HUES64 (cell line): Measurements from ENCODE around the gene RNU6-1.

Experiments
- H3K27ac ChIP-seq: 2 replicates; pipeline ENCODE4 v1.7.0; 2013; ENCODE audit warnings: low read depth, low read length, inconsistent platforms
- H3K27me3 ChIP-seq: 2 replicates; pipeline ENCODE4 v1.6.1; 2013; ENCODE audit warnings: mild to moderate bottlenecking, low read length; ENCODE audit not compliant: insufficient read depth
- H3K36me3 ChIP-seq: 2 replicates; pipeline ENCODE4 v1.6.1; 2013; ENCODE audit warnings: mild to moderate bottlenecking, low read length; ENCODE audit not compliant: insufficient read depth
- H3K4me1 ChIP-seq: 2 replicates; pipeline ENCODE4 v1.6.1; 2013; ENCODE audit warnings: mild to moderate bottlenecking, low read length, moderate library complexity; ENCODE audit not compliant: insufficient read depth
- H3K4me3 ChIP-seq: 2 replicates; pipeline ENCODE4 v1.5.1; 2013; ENCODE audit warnings: mild to moderate bottlenecking, low read length, moderate library complexity
- H3K9ac ChIP-seq: 2 replicates; pipeline ENCODE4 v1.6.1; 2013; ENCODE audit warnings: mild to moderate bottlenecking, low read depth, low read length
- H3K9me3 ChIP-seq: 2 replicates; pipeline ENCODE4 v1.6.1; 2013; ENCODE audit warnings: low read depth, low read length; ENCODE audit not compliant: insufficient read depth
- WGBS: fragments of 150-250, 120-280 bp; methylation state at CpG from one replicate; pipeline ENCODE4 v1.1.7; 2013; ENCODE audit warnings: missing lambda C conversion rate; 5-methylcytosine and 5-hydroxymethylcytosine counted together

RNU6-1 gene

GRCh38 chr15:67878712-67879206, 38.9 kb upstream of the RNU6-1 start:
- H3K4me1 ChIP-seq: peaks cover 5% of the 10 kb centered on the region; the same call in 1 of the 2 replicates
- no peak overlapping the region for H3K27ac ChIP-seq
- WGBS: 98% methylated on average over 2 of the region's 2 CpGs
- H3K36me3 ChIP-seq: no peaks in the 10 kb centered on the region
- no peaks in the 10 kb centered on the region for H3K9me3 ChIP-seq
- no peak overlapping the region for H3K9ac ChIP-seq
- no peak overlapping the region for H3K4me3 ChIP-seq
- H3K27me3 ChIP-seq: no peaks in the 10 kb centered on the region

GRCh38 chr15:67873777-67874176, 33.9 kb upstream of the RNU6-1 start:
- WGBS: 96% methylated on average over 3 of the region's 3 CpGs
- Histone ChIP-seq H3K9me3 (peaks cover 23% of the 10 kb centered on the region), H3K9ac (no peak overlapping the region), H3K36me3 (no peaks in the 10 kb centered on the region), H3K4me1 (no peaks in the 10 kb centered on the region), H3K27me3 (no peaks in the 10 kb centered on the region), H3K4me3 (no peak overlapping the region), H3K27ac (no peak overlapping the region)

- no peak overlapping the region for H3K9ac ChIP-seq
- no peaks in the 10 kb centered on the region for H3K27me3 ChIP-seq
- peaks cover 5% of the 10 kb centered on the region; the same call in 1 of the 2 replicates for H3K4me1 ChIP-seq
- H3K36me3 ChIP-seq: no peaks in the 10 kb centered on the region
- no peak overlapping the region for H3K4me3 ChIP-seq
- H3K27ac ChIP-seq: no peak overlapping the region
- peaks cover 23% of the 10 kb centered on the region for H3K9me3 ChIP-seq
Observed at GRCh38 chr15:67870868-67871408, 31.1 kb upstream of the RNU6-1 start.

GRCh38 chr15:67869701-67870100, 29.9 kb upstream of the RNU6-1 start:
- WGBS: 92% methylated on average over 3 of the region's 3 CpGs
- Histone ChIP-seq H3K4me1 (peaks cover 12% of the 10 kb centered on the region; the same call in 1 of the 2 replicates), H3K9me3 (peaks cover 23% of the 10 kb centered on the region), H3K4me3 (no peak overlapping the region), H3K27me3 (no peaks in the 10 kb centered on the region), H3K9ac (no peak overlapping the region), H3K27ac (no peak overlapping the region), H3K36me3 (no peaks in the 10 kb centered on the region)

GRCh38 chr15:67865766-67866165, 25.9 kb upstream of the RNU6-1 start:
- Histone ChIP-seq H3K27me3 (peaks cover 15% of the 10 kb centered on the region), H3K4me1 (peaks cover 17% of the 10 kb centered on the region; the same call in 1 of the 2 replicates), H3K36me3 (no peaks in the 10 kb centered on the region), H3K4me3 (no peak overlapping the region), H3K27ac (no peak overlapping the region), H3K9me3 (peaks cover 14% of the 10 kb centered on the region; the same call in 1 of the 2 replicates), H3K9ac (no peak overlapping the region)
- 22% methylated on average over 4 of the region's 4 CpGs for WGBS

GRCh38 chr15:67865331-67865730, 25.5 kb upstream of the RNU6-1 start:
- Histone ChIP-seq H3K27ac (no peak overlapping the region), H3K4me1 (peaks cover 17% of the 10 kb centered on the region; the same call in 1 of the 2 replicates), H3K27me3 (peaks cover 15% of the 10 kb centered on the region), H3K36me3 (no peaks in the 10 kb centered on the region), H3K9ac (no peak overlapping the region), H3K4me3 (no peak overlapping the region), H3K9me3 (peaks cover 11% of the 10 kb centered on the region; the same call in 1 of the 2 replicates)
- no CpG with 5 or more reads among the region's 3 CpGs for WGBS

GRCh38 chr15:67863442-67863987, 23.7 kb upstream of the RNU6-1 start:
- peak overlapping the region; percentile 75 for H3K9ac ChIP-seq
- peak overlapping the region; percentile 58 for H3K4me3 ChIP-seq
- no peak overlapping the region for H3K27ac ChIP-seq
- peaks cover 15% of the 10 kb centered on the region for H3K27me3 ChIP-seq
- H3K4me1 ChIP-seq: peaks cover 17% of the 10 kb centered on the region; the same call in 1 of the 2 replicates
- H3K36me3 ChIP-seq: no peaks in the 10 kb centered on the region
- 3% methylated on average over 41 of the region's 41 CpGs for WGBS
- H3K9me3 ChIP-seq: no peaks in the 10 kb centered on the region

GRCh38 chr15:67862750-67863441, 23.1 kb upstream of the RNU6-1 start:
- Histone ChIP-seq H3K27me3 (peaks cover 15% of the 10 kb centered on the region), H3K4me3 (peak overlapping the region; percentile 58; the same call in 1 of the 2 replicates), H3K9ac (no peak overlapping the region), H3K9me3 (no peaks in the 10 kb centered on the region), H3K36me3 (no peaks in the 10 kb centered on the region), H3K4me1 (peaks cover 17% of the 10 kb centered on the region; the same call in 1 of the 2 replicates), H3K27ac (no peak overlapping the region)
- WGBS: 76% methylated on average over 16 of the region's 16 CpGs

- H3K9me3 ChIP-seq: no peaks in the 10 kb centered on the region
- 93% methylated on average over 3 of the region's 3 CpGs for WGBS
- no peak overlapping the region for H3K4me3 ChIP-seq
- peaks cover 17% of the 10 kb centered on the region for H3K4me1 ChIP-seq
- H3K9ac ChIP-seq: no peak overlapping the region
- no peak overlapping the region for H3K27ac ChIP-seq
- peaks cover 15% of the 10 kb centered on the region for H3K27me3 ChIP-seq
- no peaks in the 10 kb centered on the region for H3K36me3 ChIP-seq
Observed at GRCh38 chr15:67861983-67862382, 22.1 kb upstream of the RNU6-1 start.

- H3K4me3 ChIP-seq: no peak overlapping the region
- H3K9ac ChIP-seq: no peak overlapping the region
- peaks cover 15% of the 10 kb centered on the region for H3K27me3 ChIP-seq
- H3K36me3 ChIP-seq: no peaks in the 10 kb centered on the region
- H3K4me1 ChIP-seq: peaks cover 5% of the 10 kb centered on the region
- H3K9me3 ChIP-seq: no peaks in the 10 kb centered on the region
- WGBS: 77% methylated on average over 5 of the region's 5 CpGs
- H3K27ac ChIP-seq: no peak overlapping the region
Observed at GRCh38 chr15:67859331-67859946, 19.6 kb upstream of the RNU6-1 start.

GRCh38 chr15:67857220-67857619, 17.4 kb upstream of the RNU6-1 start:
- no peaks in the 10 kb centered on the region for H3K9me3 ChIP-seq
- H3K4me1 ChIP-seq: peaks cover 16% of the 10 kb centered on the region; the same call in 1 of the 2 replicates
- no peaks in the 10 kb centered on the region; the same call in 1 of the 2 replicates for H3K27me3 ChIP-seq
- no peak overlapping the region for H3K9ac ChIP-seq
- H3K4me3 ChIP-seq: no peak overlapping the region
- no peaks in the 10 kb centered on the region for H3K36me3 ChIP-seq
- WGBS: 94% methylated on average over 3 of the region's 3 CpGs
- H3K27ac ChIP-seq: no peak overlapping the region
